Loucy (cell line): ENCODE results near the gene PATL1.

Experiments used
- EZH2phosphoT487 ChIP-seq: fragments of 200-600 bp; IDR thresholded peaks from 2 replicates; pipeline ENCODE4 v1.6.1; 2018; ENCODE audit warnings: antibody characterized with exemption, mild to moderate bottlenecking, moderate library complexity, borderline replicate concordance
- TF ChIP-seq, protein P1 (sequence below): fragments of 200-600 bp; sonication (generic); conservative IDR thresholded peaks from 2 replicates; pipeline ENCODE4 v1.5.1; 2014; ENCODE audit warnings: mild to moderate bottlenecking, antibody characterized with exemption, low read length

DNA sequence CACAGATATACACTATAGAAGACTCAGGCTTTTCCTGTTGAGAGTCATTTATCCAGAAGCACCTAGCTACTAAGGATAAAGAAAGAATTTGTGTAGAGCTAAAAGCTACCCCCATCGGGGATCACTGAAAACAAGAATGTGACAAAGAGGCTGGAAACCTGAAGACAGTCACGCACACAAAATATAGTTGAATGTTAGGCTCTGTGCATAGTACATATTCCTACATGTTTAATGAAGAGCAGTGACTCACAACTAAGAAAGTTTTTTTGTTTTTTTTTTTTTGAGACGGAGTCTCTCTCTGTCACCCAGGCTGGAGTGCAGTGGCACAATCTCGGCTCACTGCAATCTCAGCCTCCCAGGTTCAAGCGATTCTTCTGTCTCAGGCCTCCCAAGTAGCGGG lies 36.5 kb upstream of the PATL1 start:
- TF ChIP-seq EZH2phosphoT487, result no peak
- TF ChIP-seq, protein P1, sequence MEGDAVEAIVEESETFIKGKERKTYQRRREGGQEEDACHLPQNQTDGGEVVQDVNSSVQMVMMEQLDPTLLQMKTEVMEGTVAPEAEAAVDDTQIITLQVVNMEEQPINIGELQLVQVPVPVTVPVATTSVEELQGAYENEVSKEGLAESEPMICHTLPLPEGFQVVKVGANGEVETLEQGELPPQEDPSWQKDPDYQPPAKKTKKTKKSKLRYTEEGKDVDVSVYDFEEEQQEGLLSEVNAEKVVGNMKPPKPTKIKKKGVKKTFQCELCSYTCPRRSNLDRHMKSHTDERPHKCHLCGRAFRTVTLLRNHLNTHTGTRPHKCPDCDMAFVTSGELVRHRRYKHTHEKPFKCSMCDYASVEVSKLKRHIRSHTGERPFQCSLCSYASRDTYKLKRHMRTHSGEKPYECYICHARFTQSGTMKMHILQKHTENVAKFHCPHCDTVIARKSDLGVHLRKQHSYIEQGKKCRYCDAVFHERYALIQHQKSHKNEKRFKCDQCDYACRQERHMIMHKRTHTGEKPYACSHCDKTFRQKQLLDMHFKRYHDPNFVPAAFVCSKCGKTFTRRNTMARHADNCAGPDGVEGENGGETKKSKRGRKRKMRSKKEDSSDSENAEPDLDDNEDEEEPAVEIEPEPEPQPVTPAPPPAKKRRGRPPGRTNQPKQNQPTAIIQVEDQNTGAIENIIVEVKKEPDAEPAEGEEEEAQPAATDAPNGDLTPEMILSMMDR, result no peak
